ENCODE results near the gene SP3.

Gene SP3

GRCh38 chr2:173860566-173860965 lies 104.6 kb downstream of the SP3 start:
- no peaks in the 10 kb centered on the region for H3K9me3 Mint-ChIP-seq (ENCODE audit: low read depth)
- no peak overlapping the region for H3K4me3 Mint-ChIP-seq
- no peaks in the 10 kb centered on the region for H3K36me3 Mint-ChIP-seq
- no peak overlapping the region for H3K27ac Mint-ChIP-seq
- peaks cover 1% of the 10 kb centered on the region for H3K27me3 Mint-ChIP-seq
- no peaks in the 10 kb centered on the region for H3K4me1 Mint-ChIP-seq (ENCODE audit: low read depth)

- Mint-ChIP-seq H3K27me3 (peaks cover 1% of the 10 kb centered on the region), H3K4me3 (no peak overlapping the region), H3K27ac (no peak overlapping the region), H3K4me1 (ENCODE audit: low read depth) (no peaks in the 10 kb centered on the region), H3K9me3 (ENCODE audit: low read depth) (no peaks in the 10 kb centered on the region), H3K36me3 (no peaks in the 10 kb centered on the region)
Observed at GRCh38 chr2:173860082-173860481, 105.1 kb downstream of the SP3 start.

- Mint-ChIP-seq H3K27ac (no peak overlapping the region), H3K27me3 (peaks cover 1% of the 10 kb centered on the region)
Observed at GRCh38 chr2:173858291-173858731, 106.9 kb downstream of the SP3 start.

More at GRCh38 chr2:173858291-173858731, 106.9 kb downstream of the SP3 start:
- Mint-ChIP-seq H3K9me3 (ENCODE audit: low read depth) (no peaks in the 10 kb centered on the region), H3K36me3 (no peaks in the 10 kb centered on the region), H3K4me1 (ENCODE audit: low read depth) (no peaks in the 10 kb centered on the region), H3K4me3 (no peak overlapping the region)
